ENCODE data around the gene AGAP2.
"Not testable (repeated sequence)": the region's sequence is repeated elsewhere in the genome, so short reads cannot be mapped to it uniquely, and the experiment has no call there.

Gene AGAP2

DNA sequence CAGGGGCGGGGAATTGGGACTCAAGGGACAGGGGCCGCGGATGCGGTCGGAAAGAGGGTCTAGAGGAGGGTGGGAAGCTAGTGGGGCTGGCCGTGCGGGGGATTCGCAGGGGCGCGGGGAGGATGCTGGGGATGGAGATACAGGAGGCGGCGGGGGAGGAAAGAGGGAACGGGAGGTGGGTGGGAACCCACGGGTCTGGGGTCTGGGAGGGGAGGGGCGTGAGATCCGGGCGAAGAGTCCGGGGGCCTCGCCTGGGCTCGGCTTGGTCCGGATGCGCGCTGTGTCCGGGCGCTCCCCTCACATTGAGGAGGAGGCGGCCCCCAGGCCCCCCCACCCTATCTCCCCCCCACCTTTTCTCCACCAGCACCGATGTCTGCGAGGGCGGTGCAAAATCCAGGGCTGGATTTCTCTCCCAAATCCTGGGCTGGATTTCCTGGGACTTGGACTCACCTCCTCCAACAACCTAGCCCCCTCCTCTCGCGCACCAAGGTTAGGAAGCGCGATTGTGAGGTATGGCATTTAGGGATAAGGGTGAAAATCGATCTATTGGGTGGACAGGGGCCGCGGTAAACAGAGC lies at the start of gene AGAP2:
TSS of gene AGAP2 (minus strand) at position 82 of the 577 bp plus-strand sequence. CDS start 496 bp downstream, outside the sequence.
- no peak for DNase-seq

DNA sequence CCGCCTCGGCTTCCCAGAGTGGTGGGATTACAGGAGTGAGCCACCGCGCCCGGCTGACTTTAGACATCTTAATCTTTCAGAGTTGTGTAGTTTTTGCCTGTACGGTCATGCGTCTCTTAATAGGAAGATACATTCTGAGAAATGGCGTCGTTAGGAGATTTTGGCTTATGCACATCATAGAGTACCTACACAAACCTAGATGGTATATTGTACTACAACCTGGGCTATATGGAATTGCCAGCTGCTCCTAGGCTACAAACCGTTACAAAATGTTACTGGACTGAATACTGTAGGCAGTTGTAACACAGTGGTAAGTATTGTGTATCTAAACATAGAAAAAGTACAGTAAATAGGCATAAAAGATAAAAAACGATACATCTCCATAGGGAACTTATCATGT lies 45.3 kb upstream of the AGAP2 start:
- no peak for DNase-seq

DNA sequence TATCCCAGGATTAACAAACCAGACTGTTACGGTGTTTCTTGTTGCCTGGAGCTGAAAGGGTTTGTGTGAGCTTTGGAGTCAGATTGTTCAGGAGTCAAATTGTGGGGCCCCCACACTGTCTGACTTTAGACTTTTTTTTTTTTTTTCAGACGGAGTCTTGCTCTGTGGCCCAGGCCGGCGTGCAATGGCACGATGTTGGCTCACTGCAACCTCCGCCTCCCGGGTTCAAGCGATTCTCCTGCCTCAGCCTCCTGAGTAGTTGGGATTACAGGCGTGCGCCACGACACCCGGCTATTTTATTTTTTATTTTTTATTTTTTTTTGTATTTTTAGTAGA lies 44.9 kb upstream of the AGAP2 start:
- no peak for DNase-seq

DNA sequence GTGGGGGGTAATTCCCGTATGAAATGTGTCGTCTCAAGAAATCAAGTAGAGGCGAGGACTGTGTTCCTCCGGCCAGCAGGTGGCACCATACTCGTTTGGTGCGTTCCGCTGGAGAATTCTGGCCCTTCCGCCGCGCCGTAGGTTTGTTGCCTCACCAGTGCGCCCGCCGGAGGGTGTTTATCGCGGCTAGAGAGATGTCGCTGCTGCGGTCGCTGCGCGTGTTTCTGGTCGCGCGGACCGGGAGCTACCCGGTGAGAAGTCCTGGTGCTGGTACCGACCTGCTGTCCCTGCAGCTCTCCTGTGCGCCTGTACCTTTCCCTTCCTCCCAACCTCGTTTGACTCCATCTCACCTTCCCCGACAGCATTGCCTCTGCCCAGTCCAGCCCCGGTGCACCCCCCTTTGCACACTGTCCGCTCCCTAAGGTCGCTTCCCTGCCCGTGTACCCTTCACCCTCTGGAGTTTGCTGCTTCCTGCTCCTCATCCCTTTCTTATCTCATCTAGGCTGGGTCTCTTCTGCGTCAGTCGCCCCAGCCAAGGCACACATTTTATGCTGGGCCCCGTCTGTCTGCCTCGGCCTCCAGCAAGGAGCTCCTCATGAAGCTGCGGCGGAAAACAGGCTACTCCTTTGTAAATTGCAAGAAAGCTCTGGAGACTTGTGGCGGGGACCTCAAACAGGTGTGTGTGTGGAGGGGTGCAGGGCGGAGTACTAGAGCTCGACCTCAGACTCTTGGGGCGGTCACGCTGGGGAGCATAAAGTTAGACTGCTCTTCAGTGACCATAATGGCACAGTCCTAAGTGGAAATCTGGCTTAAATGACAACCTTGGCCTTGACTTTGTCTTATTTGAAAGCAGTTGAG lies 44.3 kb upstream of the AGAP2 start, which contains the start of gene TSFM:
TSS of gene TSFM (plus strand) at position 180 of the 858 bp plus-strand sequence. CDS start at position 195, 15 bp downstream.
- peak; percentile 100 for DNase-seq

DNA sequence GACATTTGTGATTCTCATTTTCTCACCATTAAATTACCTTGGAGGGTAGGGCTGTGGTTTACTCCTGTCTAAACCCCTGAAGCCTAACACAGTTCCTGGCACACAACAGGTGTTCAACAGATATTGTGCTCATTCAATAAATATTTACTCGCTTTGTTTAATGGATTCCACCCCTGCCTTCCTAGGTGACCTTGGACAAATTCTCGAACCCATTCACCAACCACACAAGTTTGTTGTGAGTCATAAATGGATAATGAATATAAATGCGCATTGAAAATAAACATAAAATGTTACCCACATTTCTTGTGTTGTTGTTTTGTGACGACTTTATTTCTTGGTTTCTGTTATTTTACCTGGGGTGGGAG lies 43.7 kb upstream of the AGAP2 start:
- no peak for DNase-seq

DNA sequence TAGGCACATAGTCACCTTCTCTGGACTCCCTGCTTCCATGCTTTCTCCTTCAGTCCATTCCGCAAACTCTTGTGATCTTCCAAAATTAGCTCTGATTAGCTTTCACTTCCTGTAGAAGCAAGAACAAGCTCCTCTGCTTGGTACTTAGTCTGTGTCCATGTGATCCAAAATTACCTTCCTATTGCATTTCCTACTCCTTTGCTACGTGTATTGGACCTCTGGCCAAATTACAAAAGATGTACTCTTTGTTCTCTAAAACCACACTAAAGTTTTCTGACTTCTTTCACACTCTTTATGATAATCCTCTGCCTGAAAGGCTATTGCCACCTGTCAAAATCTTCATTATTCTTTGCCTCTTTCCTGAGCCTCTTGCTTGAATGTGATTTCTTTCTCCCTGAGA lies 43.3 kb upstream of the AGAP2 start:
- no peak for DNase-seq

DNA sequence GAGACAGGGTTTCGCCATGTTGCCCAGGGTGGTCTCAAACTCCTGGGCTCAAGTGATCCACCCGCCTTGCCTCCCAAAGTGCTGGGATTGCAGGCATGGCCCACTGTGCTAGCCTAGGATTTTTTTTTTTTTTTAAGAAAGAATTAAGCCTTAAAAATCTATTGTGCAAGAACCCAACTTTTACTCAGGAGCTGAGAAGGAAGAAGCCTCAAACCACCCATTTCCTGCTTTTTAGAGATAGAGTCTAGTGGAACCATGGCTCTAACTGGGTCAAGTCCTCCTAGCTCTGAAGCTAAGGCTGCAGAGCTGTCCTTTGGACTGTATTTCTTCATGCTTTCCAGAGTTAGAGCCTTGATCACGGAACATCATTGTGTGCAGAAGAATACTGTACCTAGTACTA lies 42.7 kb upstream of the AGAP2 start:
- DNase-seq: no peak

DNA sequence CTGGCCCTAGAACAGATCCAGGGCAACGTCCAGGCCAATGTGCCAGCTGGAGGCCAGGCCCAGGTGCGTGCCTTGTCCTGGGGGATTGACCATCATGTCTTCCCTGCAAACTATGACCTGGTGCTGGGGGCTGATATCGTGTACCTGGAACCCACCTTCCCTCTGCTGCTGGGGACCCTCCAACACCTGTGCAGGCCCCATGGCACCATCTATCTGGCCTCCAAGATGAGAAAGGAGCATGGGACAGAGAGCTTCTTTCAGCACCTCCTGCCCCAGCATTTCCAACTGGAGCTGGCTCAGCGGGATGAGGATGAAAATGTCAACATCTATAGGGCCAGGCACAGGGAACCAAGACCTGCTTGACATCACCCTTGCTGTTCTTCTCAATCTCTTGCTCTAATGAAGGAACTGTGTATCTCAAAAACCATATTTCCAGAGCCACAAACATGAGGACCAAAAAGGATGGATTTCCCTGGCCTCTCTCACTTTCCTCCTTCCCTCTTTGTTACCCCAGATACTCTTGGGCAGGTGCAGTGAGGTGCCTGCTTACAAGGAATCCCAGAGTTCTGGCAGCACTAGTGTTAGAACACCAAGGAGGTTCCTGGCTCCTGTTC lies 41.8 kb upstream of the AGAP2 start:
- no peak for DNase-seq

DNA sequence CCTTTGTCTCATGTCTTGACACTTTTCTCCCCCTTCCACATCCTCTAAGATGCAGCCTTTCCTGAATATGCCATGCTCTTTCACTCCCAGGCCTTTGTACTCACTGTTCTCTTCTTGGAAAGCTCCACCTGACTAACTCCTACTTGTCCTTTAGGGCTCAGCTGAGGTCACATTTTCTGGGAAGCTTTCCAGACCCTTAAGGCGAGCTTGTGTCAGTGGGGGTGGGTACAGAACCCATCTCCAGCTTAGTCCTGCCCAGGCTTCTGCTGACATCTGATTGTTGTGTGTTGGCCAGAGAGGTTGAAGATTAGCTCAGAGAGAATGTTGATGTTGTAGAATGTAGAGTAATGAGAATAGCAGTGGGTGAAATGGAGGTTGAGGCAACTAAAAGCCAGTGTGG lies 41.2 kb upstream of the AGAP2 start:
- DNase-seq: no peak

DNA sequence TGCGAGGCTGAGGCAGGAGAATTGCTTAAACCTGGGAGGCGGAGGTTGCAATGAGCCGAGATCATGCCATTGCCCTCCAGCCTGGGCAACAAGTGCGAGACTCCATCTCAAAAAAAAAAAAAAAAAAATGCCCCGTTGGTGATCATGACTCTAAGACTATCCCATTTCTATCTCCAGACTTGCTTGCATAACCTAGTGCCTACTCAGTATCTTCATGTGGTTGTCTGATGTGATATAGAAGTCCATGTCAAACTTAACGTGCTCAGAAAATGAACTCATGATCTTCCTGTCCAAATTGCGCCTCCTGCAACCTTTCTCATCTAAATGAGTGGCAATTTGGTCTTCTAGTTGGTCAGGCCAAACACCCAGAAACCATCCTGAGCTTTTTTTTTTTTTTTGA lies 39.4 kb upstream of the AGAP2 start:
- DNase-seq: no peak

DNA sequence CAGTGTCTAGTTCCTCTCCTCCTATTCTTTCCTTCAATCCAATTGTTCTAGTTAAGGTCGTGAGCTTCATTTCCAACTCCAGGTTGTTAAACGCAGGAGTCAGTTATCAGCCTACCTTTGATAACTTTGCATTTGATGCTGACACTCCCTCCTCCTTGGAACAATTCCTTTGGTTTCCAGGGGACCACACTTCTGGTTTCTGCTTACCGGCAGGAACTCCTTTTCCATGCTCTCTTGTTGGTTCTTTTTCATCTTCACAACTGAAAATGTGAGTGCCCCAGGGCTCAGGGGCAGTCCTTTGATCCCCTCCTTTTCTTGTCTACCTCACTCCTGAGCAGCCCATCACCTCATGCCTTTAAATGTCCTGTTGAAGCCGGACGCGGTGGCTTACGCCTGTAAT lies 38.8 kb upstream of the AGAP2 start:
- no peak for DNase-seq

DNA sequence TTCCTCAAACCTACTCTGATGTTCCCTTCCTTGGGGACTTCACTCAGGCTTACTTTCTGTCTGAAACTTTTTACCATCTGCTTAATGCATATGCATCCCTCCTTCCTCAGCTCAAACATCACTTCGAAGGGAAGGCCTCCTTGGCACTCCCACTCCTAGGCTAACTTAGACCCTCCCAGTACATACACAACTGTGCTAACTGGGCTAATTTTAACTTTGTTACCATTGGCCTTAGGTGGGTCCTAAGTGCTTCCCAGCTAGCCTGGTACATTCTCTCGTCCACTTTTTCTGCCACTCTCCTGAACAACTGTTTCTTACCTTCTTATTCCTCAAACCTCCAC lies 37.7 kb upstream of the AGAP2 start:
- no peak for DNase-seq

DNA sequence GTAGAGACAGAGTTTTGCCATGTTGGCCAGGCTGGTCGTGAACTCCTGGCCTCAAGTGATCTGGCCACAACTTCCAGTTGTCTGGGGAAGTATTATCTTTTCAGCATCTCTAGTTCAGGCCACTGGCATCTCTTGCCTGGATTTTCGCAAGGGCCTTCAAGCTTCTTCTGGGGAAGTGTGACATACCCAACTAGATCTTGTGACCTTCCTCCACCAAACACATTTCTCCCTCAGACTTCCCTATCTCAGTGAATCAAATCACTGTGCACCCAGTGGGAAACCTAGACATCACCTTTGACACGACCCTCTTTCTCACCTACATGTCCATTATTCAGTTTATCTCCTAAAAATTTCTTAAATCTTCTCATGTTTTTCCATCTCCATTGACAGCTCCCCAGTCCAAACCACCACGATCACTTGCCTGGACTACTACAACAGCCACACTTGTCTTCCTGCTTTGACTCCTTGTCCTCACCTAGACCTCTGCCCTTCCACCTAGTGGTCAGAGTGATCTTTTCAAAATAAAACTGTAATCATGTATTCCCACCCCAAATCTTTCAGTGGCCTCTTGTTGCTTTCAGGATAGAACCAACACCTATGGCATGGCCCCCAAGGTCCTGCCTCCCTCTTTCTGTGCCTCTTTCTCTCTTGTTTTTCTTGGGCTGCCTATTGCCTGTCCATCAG lies 37.2 kb upstream of the AGAP2 start:
- DNase-seq: no peak

DNA sequence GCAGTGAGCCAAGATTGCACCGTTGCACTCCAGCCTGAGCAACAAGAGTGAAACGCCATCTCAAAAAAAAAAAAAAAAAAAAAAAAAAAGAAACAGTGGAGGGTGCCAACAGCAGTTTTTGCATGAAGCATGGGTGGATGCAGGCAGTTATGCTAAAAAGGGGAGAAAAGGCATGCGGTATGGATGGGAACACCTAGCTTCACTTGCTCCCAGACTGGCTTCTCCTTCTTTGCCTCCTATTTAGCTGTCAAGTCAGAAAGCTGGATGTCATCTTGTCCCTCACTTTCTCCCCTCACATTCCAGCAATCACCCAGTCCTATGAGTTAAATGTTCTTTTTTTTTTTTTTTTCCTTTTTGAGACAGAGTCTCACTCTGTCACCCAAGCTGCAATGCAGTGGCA lies 36.5 kb upstream of the AGAP2 start:
- no peak for DNase-seq

DNA sequence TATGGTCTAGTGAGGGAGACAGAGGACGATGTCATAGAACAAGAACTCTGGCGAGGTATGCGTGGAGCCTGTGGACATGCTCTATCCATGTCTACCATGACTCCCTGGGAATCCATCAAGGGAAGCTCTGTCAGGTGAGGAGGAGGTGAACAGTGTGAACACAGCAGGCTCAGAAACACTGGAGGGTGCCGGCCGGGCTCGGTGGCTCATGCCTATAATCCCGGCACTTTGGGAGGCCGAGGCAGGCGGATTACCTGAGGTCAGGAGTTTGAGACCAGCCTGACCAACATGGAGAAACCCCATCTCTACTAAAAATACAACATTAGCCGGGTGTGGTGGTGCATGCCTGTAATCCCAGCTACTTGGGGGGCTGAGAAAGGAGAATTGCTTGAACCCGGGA lies 36.1 kb upstream of the AGAP2 start:
- not testable (repeated sequence) for DNase-seq

DNA sequence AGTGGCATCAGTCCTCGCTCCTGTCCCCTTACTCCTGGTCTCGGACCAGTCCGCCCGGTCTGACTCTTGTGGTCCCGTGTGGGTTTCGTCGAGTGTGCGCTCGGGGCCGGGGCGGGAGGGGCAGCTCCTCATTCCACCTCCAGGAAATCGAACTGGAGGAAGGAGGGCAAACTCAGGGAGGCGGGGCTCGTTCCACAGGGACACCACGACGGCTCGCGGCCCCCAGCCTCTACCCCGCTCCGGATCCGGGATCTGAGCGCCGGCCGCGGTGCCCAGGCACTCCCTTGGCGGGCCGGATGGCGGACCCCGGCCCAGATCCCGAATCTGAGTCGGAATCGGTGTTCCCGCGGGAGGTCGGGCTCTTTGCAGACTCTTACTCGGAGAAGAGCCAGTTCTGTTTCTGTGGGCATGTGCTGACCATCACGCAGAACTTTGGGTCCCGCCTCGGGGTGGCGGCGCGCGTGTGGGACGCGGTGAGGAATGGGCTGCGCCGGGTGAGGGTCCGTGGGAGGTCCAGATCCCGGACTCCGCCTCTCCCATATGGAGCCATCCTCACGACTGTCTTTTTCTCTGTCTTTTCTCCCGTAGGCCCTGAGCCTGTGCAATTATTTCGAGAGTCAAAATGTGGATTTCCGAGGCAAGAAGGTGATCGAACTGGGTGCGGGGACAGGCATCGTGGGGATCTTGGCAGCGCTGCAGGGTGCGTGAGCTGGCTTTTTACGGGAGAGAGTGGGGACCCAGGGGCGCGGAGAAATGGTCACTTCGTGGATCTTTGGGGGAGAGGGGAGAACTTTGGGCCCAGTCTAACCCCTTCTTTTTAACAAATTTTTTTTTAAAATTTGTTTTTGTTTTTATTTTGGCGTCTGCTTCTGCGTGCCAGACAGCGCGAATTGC lies 34.1 kb upstream of the AGAP2 start, which contains the start of gene EEF1AKMT3:
TSS of gene EEF1AKMT3 (plus strand) at position 186 of the 894 bp plus-strand sequence. CDS start at position 297, 111 bp downstream.
- DNase-seq: peak; percentile 100

DNA sequence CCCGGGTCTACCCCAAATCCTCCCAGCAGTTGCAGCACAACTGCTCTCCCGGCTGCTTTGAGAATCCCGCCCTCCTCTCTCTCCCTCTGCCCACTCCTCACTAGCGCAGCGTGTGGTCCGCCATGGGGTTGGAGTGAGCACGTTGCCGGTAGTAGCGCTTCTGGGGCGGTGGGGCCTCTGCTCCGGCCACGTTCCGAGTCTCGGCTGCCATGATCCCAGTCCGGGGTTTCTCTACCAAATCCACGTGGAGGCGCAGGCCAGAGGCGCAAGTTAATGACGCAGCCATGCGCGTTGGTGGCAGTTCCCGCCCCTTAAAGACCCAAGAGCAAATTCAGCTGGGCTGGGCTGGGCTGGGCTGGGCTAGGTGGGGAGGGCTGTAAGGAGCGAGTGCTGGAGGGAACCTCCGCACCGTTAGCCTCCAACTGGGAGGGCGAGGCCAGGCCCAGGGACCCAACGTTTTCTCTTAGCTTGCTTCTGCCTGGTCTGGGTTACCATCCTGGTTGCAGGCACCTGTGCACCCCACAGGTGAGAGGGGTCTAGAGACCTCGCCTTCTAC lies 33.4 kb upstream of the AGAP2 start, which contains the start of gene METTL1:
TSS of gene METTL1 (minus strand) at position 233 of the 556 bp plus-strand sequence. CDS start at position 211, 22 bp downstream.
- peak; percentile 100 for DNase-seq

DNA sequence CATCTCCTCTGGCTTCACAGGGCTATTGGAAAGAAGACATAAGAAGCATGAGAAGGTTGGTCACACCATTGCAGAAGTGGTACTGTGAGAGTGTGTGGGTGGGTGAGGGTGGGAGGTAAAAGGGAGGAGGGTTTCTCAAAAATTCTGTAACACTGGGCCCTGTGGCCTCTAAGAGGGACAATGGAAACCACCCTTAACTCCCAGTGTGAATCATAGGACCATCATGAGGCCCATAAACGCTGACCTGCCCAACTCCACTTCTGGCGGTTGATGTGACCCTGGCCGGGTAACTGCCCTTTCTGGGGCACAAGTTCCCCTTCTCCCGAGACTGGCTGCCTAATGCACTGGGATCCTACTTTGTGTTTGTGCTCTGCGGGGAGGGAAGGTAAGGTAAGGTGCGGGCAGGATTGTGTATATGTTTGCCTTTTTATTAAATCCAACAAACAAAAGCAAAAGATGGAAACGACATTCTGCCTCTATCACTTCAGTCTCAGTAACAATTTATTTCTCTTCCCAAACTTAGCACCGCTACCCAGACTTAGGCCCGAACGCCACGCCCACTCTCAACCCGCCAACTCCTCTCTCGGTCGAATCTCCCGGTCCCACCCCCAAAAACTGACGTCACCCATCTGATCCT lies 32.8 kb upstream of the AGAP2 start:
- no peak for DNase-seq

DNA sequence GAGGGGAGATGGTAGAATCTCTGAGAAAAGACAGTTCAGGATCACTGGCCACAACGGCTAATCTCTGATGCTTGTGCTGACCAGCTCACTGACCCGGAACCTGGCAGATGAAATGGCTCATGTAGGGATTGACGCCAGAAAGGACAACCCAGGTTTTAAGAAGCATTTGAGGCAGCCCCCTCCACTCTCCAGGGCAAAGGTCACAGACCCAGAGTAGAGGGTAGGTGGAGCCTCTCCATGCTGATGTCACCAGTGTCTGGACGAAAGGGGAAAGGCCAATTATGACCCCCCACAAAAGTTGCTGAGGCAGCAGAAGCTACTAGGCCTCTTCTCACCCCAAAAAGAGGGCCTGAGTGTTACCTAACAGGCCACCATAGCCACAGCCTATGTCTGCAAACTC lies 32.2 kb upstream of the AGAP2 start:
- no peak for DNase-seq

DNA sequence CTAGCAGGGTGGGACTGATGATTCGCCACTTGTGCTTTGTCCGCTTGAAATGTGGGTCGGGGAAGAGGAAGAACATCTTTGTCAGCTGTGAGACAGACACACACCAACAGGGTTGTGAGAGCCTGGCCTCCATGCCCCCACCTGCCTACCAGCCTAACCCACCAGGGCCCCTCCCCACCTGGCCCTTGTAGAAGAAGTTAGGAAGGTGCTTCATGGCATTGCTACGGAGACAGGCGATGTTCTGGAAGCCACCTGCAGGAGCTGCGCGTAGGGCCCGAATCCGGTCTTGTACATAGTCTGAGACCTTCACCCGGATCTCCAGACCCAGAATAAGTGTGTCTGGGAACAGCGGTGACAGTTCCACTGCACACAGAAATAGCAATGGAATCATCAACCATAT lies 31.1 kb upstream of the AGAP2 start:
- no peak for DNase-seq

DNA sequence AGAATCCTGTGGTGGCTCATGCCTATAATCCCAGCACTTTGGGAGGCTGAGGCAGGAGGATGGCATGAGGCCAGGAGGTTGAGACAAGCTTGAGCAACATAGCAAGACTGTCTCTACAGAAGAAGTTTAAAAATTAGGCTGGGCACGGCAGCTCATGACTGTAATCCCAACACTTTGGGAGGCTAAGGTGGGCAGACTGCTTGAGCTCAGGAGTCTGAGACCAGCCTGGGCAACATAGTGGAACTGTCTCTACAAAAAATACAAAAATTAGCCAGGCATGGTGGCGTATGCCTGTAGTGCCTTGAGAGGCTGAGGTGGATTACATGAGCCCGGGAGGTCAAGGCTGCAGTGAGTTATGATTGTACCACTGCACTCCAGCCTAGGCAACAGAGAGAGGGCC lies 29.3 kb upstream of the AGAP2 start:
- DNase-seq: no peak

DNA sequence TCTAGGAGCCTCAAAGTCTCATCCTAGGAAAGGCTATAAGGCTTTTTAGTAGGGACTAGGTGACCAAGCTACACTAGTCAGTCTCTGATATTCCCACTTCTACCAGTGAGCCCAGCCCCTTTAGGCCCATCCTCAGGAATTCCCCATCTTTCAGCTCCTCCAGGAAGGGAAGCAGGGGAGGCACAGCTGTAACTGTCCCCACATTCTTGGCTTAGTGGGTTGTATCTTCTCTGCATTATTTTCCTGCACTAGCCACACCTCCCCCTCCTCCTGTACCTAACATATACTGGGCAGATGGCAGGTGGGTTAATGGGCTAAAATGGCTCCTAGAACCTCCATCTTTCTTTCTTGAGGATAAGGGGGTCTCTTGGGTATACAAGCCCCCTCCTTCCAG lies 28.8 kb upstream of the AGAP2 start:
- DNase-seq: no peak
